WTC11 (cell line): Measurements from ENCODE around the gene BRAF.
"Not testable (repeated sequence)": the region's sequence is repeated elsewhere in the genome, so short reads cannot be mapped to it uniquely, and the experiment has no call there.

Experiments used
- ATF1 ChIP-seq: sonication (generic); formaldehyde crosslinking; IDR thresholded peaks from 2 replicates; pipeline ENCODE4 v1.8.1; 2023; ENCODE audit warnings: mild to moderate bottlenecking, moderate library complexity, missing genetic modification reagents
- ATF6 ChIP-seq: sonication (generic); formaldehyde crosslinking; IDR thresholded peaks from 2 replicates; pipeline ENCODE4 v1.8.1; 2023; ENCODE audit warnings: mild to moderate bottlenecking, missing genetic modification reagents
- CREB1 ChIP-seq: sonication (generic); formaldehyde crosslinking; IDR thresholded peaks from 2 replicates; pipeline ENCODE4 v1.8.0; 2023; ENCODE audit warnings: mild to moderate bottlenecking, missing genetic modification reagents
- CTCF ChIP-seq: fragments of 200-600 bp; IDR thresholded peaks from 2 replicates; pipeline ENCODE4 v1.8.0; 2022; ENCODE audit warnings: antibody characterized with exemption
- ERG ChIP-seq: fragments of 250-450 bp; sonication (Bioruptor Pico); IDR thresholded peaks from 2 replicates; pipeline ENCODE4 v1.8.0; 2021; ENCODE audit warnings: mild to moderate bottlenecking
- ESRRA ChIP-seq: sonication (generic); formaldehyde crosslinking; IDR thresholded peaks from 2 replicates; pipeline ENCODE4 v1.8.1; 2022; ENCODE audit warnings: mild to moderate bottlenecking, missing genetic modification reagents, borderline replicate concordance
- JUN ChIP-seq: sonication (generic); formaldehyde crosslinking; IDR thresholded peaks from 2 replicates; pipeline ENCODE4 v1.8.0; 2023; ENCODE audit warnings: mild to moderate bottlenecking, missing genetic modification reagents
- MLX ChIP-seq: sonication (generic); formaldehyde crosslinking; IDR thresholded peaks from 2 replicates; pipeline ENCODE4 v1.8.1; 2023; ENCODE audit warnings: mild to moderate bottlenecking, missing genetic modification reagents, moderate library complexity
- MXD4 ChIP-seq: fragments of 250-450 bp; sonication (Bioruptor Pico); IDR thresholded peaks from 2 replicates; pipeline ENCODE4 v1.8.0; 2021; ENCODE audit warnings: mild to moderate bottlenecking, moderate library complexity, borderline replicate concordance
- MYBL2 ChIP-seq: sonication (generic); formaldehyde crosslinking; IDR thresholded peaks from 2 replicates; pipeline ENCODE4 v1.8.1; 2023; ENCODE audit warnings: mild to moderate bottlenecking, moderate library complexity, missing genetic modification reagents
- TCF7 ChIP-seq: sonication (generic); formaldehyde crosslinking; IDR thresholded peaks from 2 replicates; pipeline ENCODE4 v1.8.0; 2022; ENCODE audit warnings: mild to moderate bottlenecking, low read depth, missing genetic modification reagents, moderate library complexity

GRCh38 chr7:140676956-140677355 lies 247.8 kb downstream of the BRAF start:
- not testable (repeated sequence) for TF ChIP-seq CTCF; MLX (CRISPR knock-in tag); ATF6 (CRISPR knock-in tag); ATF1 (CRISPR knock-in tag); TCF7; JUN; ESRRA (CRISPR knock-in tag); CREB1 (CRISPR knock-in tag); MXD4; MYBL2 (CRISPR knock-in tag); ERG (CRISPR knock-in tag)
